IPS DF 6.9 (cell line): Measurements from ENCODE around the gene SLC36A4.

ENCODE experiments used
- DNase-seq: peaks from one replicate; pipeline ENCODE4 v3.0.0-alpha.2; 2013; ENCODE audit warnings: low read depth, low spot score
- H3K27ac ChIP-seq: one replicate; pipeline ENCODE4 v1.5.1; 2013; ENCODE audit warnings: low read length, control low read depth
- H3K27me3 ChIP-seq: 2 replicates; pipeline ENCODE4 v1.6.1; 2013; ENCODE audit warnings: mild to moderate bottlenecking, low read length; ENCODE audit not compliant: control insufficient read depth, insufficient read depth
- H3K36me3 ChIP-seq: 2 replicates; pipeline ENCODE4 v1.6.1; 2013; ENCODE audit warnings: low read length; ENCODE audit not compliant: control insufficient read depth, insufficient read depth
- H3K4me1 ChIP-seq: 2 replicates; pipeline ENCODE4 v1.6.1; 2013; ENCODE audit warnings: low read length; ENCODE audit not compliant: control insufficient read depth, insufficient read depth
- H3K4me3 ChIP-seq: 2 replicates; pipeline ENCODE4 v1.5.1; 2013; ENCODE audit warnings: mild to moderate bottlenecking, low read length
- H3K9me3 ChIP-seq: 2 replicates; pipeline ENCODE4 v1.6.1; 2013; ENCODE audit warnings: low read length, inconsistent platforms; ENCODE audit not compliant: control insufficient read depth, insufficient read depth
- WGBS: extraction: QIAGEN DNeasy Blood & Tissue Kit; methylation state at CpG from one replicate; pipeline ENCODE4 v1.1.7; 2013; ENCODE audit warnings: mixed read lengths, missing lambda C conversion rate; ENCODE audit not compliant: insufficient read length, insufficient coverage; 5-methylcytosine and 5-hydroxymethylcytosine counted together

The SLC36A4 gene

DNA sequence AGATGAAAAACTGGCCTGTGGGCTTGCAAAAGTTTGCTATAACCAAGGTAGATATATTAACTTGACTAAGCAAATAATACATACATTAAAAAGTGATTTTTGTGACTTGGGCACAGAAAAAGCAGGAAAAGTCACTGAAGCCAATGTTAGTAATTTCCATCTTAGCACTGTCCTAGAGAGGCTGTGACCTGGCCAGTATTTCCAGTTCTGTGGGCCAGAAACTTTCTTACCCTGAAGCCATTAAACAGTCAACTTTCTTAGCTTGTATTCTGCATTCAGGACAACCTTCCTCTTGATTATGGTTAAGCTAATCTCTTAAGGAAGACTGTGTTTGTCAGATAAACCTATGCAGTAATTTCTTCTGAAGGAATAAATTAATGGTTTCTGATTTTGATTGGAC, 22.3 kb upstream of the SLC36A4 start:
- H3K36me3 ChIP-seq = no peaks in the 10 kb centered on the region

GRCh38 chr11:93219440-93219839, 21.6 kb upstream of the SLC36A4 start:
- Histone ChIP-seq H3K9me3 (no peaks in the 10 kb centered on the region), H3K36me3 (no peaks in the 10 kb centered on the region), H3K4me1 (no peaks in the 10 kb centered on the region), H3K4me3 (no peak overlapping the region), H3K27me3 (no peaks in the 10 kb centered on the region), H3K27ac (no peak overlapping the region)
- no CpG with 5 or more reads among the region's 2 CpGs for WGBS
- DNase-seq = no peak

More for the DNA sequence above, 22.3 kb upstream of the SLC36A4 start:
- Histone ChIP-seq H3K27ac (no peak overlapping the region), H3K9me3 (no peaks in the 10 kb centered on the region), H3K4me3 (no peak overlapping the region), H3K27me3 (no peaks in the 10 kb centered on the region), H3K4me1 (no peaks in the 10 kb centered on the region)
- no peak for DNase-seq

DNA sequence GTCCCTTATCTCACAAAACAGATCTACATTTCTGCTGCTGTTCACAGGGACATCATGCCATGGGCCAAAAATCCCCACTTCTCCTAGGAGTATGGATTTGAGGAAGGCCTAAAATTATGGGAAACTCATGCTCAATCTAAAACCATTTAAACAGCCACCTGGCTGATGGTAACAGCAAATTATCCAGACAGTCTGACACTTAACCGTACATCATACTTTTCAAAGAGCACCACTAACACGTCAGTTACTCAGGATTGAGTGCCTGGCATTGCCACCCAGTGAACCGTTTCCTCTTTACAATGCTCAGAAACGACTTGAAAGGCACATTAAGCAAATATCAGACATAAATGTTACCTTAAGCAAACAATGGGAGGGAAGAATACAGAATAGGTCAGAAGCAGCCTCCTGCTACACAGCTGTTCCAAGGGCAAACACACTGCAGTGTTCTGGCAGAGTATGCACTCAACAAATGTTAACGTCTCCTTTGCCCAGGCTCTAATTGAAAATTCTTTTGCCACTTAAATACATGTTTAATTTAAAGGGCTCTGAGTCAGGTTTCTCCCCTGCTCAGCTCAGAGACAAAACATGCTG, 18.8 kb upstream of the SLC36A4 start:
- Histone ChIP-seq H3K9me3 (no peaks in the 10 kb centered on the region), H3K27me3 (no peaks in the 10 kb centered on the region), H3K27ac (no peak overlapping the region), H3K4me3 (no peak overlapping the region), H3K4me1 (no peaks in the 10 kb centered on the region), H3K36me3 (no peaks in the 10 kb centered on the region)
- no CpG with 5 or more reads among the region's 5 CpGs for WGBS
- no peak for DNase-seq

DNA sequence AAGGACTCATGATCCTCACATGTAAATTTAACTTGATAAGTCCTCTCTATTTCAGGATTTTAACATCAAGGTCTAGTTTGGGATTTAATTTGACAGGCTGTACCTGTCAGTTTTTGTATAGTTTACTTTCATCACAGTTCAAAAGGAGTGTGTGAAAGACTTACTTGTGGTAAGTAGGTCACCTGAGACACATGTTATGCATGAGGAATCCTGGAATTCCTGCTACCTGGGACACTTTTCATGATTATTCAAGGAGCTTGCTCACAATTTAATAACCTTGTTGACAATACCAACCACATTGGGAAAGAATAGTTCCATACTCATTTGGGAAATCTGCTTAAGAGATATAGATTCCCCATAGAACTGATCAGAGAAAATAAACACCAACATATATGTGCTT, 15.8 kb upstream of the SLC36A4 start:
- H3K36me3 ChIP-seq = no peaks in the 10 kb centered on the region
- H3K4me3 ChIP-seq = no peak overlapping the region
- no peaks in the 10 kb centered on the region for H3K4me1 ChIP-seq
- no peak for DNase-seq
- no peaks in the 10 kb centered on the region for H3K9me3 ChIP-seq
- no peak overlapping the region for H3K27ac ChIP-seq
- no peaks in the 10 kb centered on the region for H3K27me3 ChIP-seq

DNA sequence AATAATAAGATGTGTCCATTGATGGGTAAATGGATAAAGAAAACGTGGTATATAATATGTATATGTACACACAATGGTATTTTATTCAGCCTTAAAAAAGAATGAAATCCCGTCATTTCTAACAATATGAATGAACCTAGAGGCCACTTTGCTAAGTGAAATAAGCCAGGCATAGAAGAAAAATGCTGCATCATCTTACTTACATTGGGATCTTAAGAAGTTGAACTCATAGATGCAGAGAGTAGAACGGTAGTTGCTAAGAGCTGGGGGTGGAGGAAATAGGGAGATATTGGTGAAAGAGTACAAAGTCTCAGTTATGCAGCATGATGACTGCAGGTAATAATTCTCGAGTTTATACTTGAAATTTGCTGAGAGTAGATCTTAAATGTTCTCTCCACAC, 14.3 kb upstream of the SLC36A4 start:
- Histone ChIP-seq H3K4me3 (no peak overlapping the region), H3K27me3 (no peaks in the 10 kb centered on the region), H3K27ac (no peak overlapping the region), H3K4me1 (no peaks in the 10 kb centered on the region), H3K36me3 (no peaks in the 10 kb centered on the region), H3K9me3 (no peaks in the 10 kb centered on the region; the same call in 1 of the 2 replicates)
- no peak for DNase-seq
- WGBS = no CpG with 5 or more reads among the region's 4 CpGs

- Histone ChIP-seq H3K27me3 (no peaks in the 10 kb centered on the region), H3K36me3 (no peaks in the 10 kb centered on the region), H3K4me1 (no peaks in the 10 kb centered on the region), H3K9me3 (no peaks in the 10 kb centered on the region; the same call in 1 of the 2 replicates), H3K4me3 (no peak overlapping the region), H3K27ac (no peak overlapping the region)
- no peak for DNase-seq
- no CpG with 5 or more reads among the region's 2 CpGs for WGBS
These were observed 11.7 kb upstream of the SLC36A4 start for GRCh38 chr11:93209466-93209865.

DNA sequence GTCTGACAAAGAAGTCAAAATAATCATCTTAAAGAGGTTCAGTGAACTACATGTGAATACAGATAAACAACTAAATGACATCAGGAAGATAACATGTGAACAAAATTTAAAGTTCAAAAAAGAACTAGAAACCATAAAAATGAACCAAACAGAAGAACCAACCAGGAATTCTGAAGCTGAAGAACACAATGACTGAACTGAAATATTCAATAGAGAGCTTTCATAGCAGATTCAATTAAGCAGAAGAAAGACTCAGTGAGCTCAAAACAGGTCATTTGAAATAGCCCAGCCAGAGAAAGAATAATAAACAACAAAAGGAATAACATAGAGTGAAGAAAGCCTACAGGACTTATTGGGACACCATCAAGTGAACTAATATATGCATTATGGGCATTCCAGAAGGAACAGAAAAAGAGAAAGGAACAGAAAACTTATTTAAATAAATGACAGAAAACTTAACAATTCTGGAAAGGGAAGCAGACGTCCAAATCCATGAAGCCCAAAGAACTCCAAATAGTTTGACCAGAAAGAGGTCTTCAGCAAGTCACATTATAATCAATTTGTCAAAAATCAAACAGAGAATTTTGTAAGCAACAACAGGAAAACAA, 11.0 kb upstream of the SLC36A4 start:
- Histone ChIP-seq H3K4me3 (no peak overlapping the region), H3K9me3 (no peaks in the 10 kb centered on the region; the same call in 1 of the 2 replicates), H3K36me3 (no peaks in the 10 kb centered on the region), H3K4me1 (no peaks in the 10 kb centered on the region), H3K27me3 (no peaks in the 10 kb centered on the region), H3K27ac (no peak overlapping the region)
- no peak for DNase-seq
- WGBS = no CpG with 5 or more reads among the region's 1 CpG

DNA sequence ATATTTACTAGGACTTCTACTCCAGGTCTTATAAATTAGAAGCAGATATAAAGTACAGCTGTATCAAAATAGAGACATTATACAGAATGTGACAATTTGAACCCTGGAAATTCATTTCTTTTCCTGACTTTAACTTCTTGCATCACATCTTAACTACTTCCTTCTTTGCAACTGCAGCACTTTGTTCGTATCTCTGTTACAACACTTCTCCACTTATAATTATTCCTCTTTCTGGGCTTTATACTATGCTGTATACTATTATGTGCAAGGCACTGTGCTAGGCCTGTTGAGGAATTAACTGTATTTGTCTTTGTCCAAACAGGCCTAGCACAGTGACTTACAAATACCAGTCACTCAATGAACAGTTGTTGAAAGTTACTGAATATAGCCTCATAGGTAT, 1.8 kb upstream of the SLC36A4 start:
- no CpG with 5 or more reads among the region's 1 CpG for WGBS
- Histone ChIP-seq H3K27ac (no peak overlapping the region), H3K9me3 (no peaks in the 10 kb centered on the region), H3K4me3 (no peak overlapping the region), H3K4me1 (no peaks in the 10 kb centered on the region; the same call in 1 of the 2 replicates), H3K36me3 (no peaks in the 10 kb centered on the region), H3K27me3 (no peaks in the 10 kb centered on the region)
- no peak for DNase-seq

- H3K27me3 ChIP-seq = no peaks in the 10 kb centered on the region
- no peaks in the 10 kb centered on the region for H3K9me3 ChIP-seq
- DNase-seq = no peak
- no peaks in the 10 kb centered on the region for H3K36me3 ChIP-seq
- no CpG with 5 or more reads among the region's 14 CpGs for WGBS
- no peak overlapping the region for H3K27ac ChIP-seq
- H3K4me3 ChIP-seq = peak overlapping the region; percentile 65; the same call in 1 of the 2 replicates
- no peaks in the 10 kb centered on the region; the same call in 1 of the 2 replicates for H3K4me1 ChIP-seq
These were observed 539 bp upstream of the SLC36A4 start for GRCh38 chr11:93198215-93198845.

GRCh38 chr11:93196816-93197379, 893 bp downstream of the SLC36A4 start:
- WGBS = no CpG with 5 or more reads among the region's 13 CpGs
- peak overlapping the region; percentile 65; the same call in 1 of the 2 replicates for H3K4me3 ChIP-seq
- no peaks in the 10 kb centered on the region; the same call in 1 of the 2 replicates for H3K4me1 ChIP-seq
- no peaks in the 10 kb centered on the region for H3K27me3 ChIP-seq
- H3K27ac ChIP-seq = no peak overlapping the region
- no peaks in the 10 kb centered on the region for H3K9me3 ChIP-seq
- DNase-seq = no peak
- H3K36me3 ChIP-seq = no peaks in the 10 kb centered on the region
